K562 (cell line): ENCODE results near the gene NRDE2. TPM values are rescaled to one million over a fixed set of nuclear protein-coding genes. Genes with fewer than 3 reads are reported as not detected.

Source experiments
- ATAC-seq: fragments of 200-7000 bp; cut with Tn5 transposase; 3 replicates; pipeline ENCODE4 v1.9.1; 2020; ENCODE audit warnings: moderate library complexity
- BruUV-seq: library from RNA; stranded (reverse); fragments of 400-500 nt; replicated peaks from 2 replicates; lab custom pipeline; 2021; lab: Mats Ljungman, UMichigan
- CTCF ChIA-PET: fragments of 300-600 bp; formaldehyde crosslinking; extraction: SDS; loops from one replicate; lab custom pipeline; 2021; ENCODE audit warnings: low intra/inter-chr PET ratio; lab: Yijun Ruan, JAX
- POLR2A ChIA-PET: fragments of 300-600, 350-650 bp; sonication (Branson Sonifier 250); formaldehyde crosslinking; extraction: SDS; loops from one replicate; lab custom pipeline; 2021; ENCODE audit warnings: antibody characterized with exemption, inconsistent platforms; lab: Yijun Ruan, JAX
- DNase-seq, 4 experiments: peaks; one replicate each; pipeline versions ENCODE4 v3.0.0 to v3.0.0-alpha.2; 2011 to 2018; ENCODE audit warnings: low spot score in 3 of 4, mixed read lengths in 3 of 4; ENCODE audit errors: extremely low read depth in 1 of 4
- FAIRE-seq: peaks from 2 replicates; lab custom pipeline; 2011; peaks lifted over from hg19 to GRCh38; lab: Jason Lieb, UNC
- H2AFZ ChIP-seq: 2 replicates; pipeline ENCODE4 v1.6.0; 2011; ENCODE audit warnings: low read depth, low read length, control low read depth, inconsistent platforms
- H3K27ac ChIP-seq: fragments of 200-600 bp; 3 replicates; pipeline ENCODE4 v1.8.0; 2011; ENCODE audit warnings: low read depth, mild to moderate bottlenecking, control low read depth, inconsistent platforms, low read length, moderate library complexity, mixed read lengths; ENCODE audit errors: extremely low read depth
- H3K27me3 ChIP-seq, 2 experiments: fragments of 300-600 bp in 1 of 2; 2 replicates in 1 of 2; 3 replicates in 1 of 2; pipeline versions ENCODE4 v1.6.0 to v1.8.0; 2011; ENCODE audit warnings: inconsistent platforms in 2 of 2, low read length in 2 of 2, mild to moderate bottlenecking in 1 of 2, mixed read lengths in 1 of 2, moderate library complexity in 1 of 2; ENCODE audit not compliant: control insufficient read depth in 2 of 2, insufficient read depth in 2 of 2
- H3K36me3 ChIP-seq: fragments of 300-600 bp; 3 replicates; pipeline ENCODE4 v1.8.0; 2011; ENCODE audit warnings: mild to moderate bottlenecking, low read length, inconsistent platforms; ENCODE audit not compliant: control insufficient read depth, insufficient read depth
- H3K4me1 ChIP-seq, 2 experiments: fragments of 200-600 bp in 1 of 2; replicated peaks in 1 of 2; 2 replicates in 1 of 2; 3 replicates in 1 of 2; pipeline versions ENCODE4 v1.5.1 to v1.8.0; 2011; ENCODE audit warnings: inconsistent platforms in 2 of 2, low read length in 2 of 2, mild to moderate bottlenecking in 1 of 2, mixed read lengths in 1 of 2, moderate library complexity in 1 of 2; ENCODE audit not compliant: control insufficient read depth in 2 of 2, insufficient read depth in 2 of 2
- H3K4me2 ChIP-seq: 2 replicates; pipeline ENCODE4 v1.6.1; 2011; ENCODE audit warnings: low read length, control low read depth, inconsistent platforms, mixed read lengths; ENCODE audit not compliant: insufficient read depth
- H3K4me3 ChIP-seq: fragments of 200-600 bp; sonication (generic), shearing (Covaris generic); 2 replicates; pipeline ENCODE4 v1.5.1; 2016; ENCODE audit warnings: control low read depth, inconsistent platforms
- H3K79me2 ChIP-seq: fragments of 200-600 bp; 3 replicates; pipeline ENCODE4 v1.8.0; 2011; ENCODE audit warnings: low read length, inconsistent platforms; ENCODE audit not compliant: control insufficient read depth, insufficient read depth
- H3K9ac ChIP-seq, 2 experiments: 2 replicates each; pipeline versions ENCODE4 v1.6.0 to v1.6.1; 2011; ENCODE audit warnings: low read depth in 2 of 2, low read length in 2 of 2, control low read depth in 1 of 2, inconsistent platforms in 1 of 2, mild to moderate bottlenecking in 1 of 2, mixed read lengths in 1 of 2; ENCODE audit not compliant: insufficient read depth in 1 of 2
- H3K9me1 ChIP-seq: one replicate; pipeline ENCODE4 v1.6.0; 2011; ENCODE audit warnings: inconsistent platforms, mild to moderate bottlenecking, low read length, moderate library complexity; ENCODE audit not compliant: control insufficient read depth, insufficient read depth
- H3K9me3 ChIP-seq: replicated peaks from 2 replicates; pipeline ENCODE4 v1.5.1; 2011; ENCODE audit warnings: low read depth, low read length, inconsistent platforms; ENCODE audit not compliant: control insufficient read depth, insufficient read depth
- H4K20me1 ChIP-seq: replicated peaks from 2 replicates; pipeline ENCODE4 v1.6.1; 2011; ENCODE audit warnings: low read length, inconsistent platforms, mixed read lengths; ENCODE audit not compliant: control insufficient read depth, insufficient read depth
- L3MBTL2 ChIP-seq: fragments of 450-650 bp; IDR thresholded peaks from 2 replicates; pipeline ENCODE4 v1.6.1; 2016; ENCODE audit warnings: mild to moderate bottlenecking, moderate library complexity
- ZNF316 ChIP-seq: fragments of 450-650 bp; IDR thresholded peaks from 2 replicates; pipeline ENCODE4 v1.6.1; 2016
- WGBS: fragments of 100-300 bp; shearing (Covaris generic); methylation state at CpG from one replicate; pipeline ENCODE4 v1.1.6; 2016; ENCODE audit warnings: low coverage, mixed read lengths; ENCODE audit not compliant: insufficient coverage; ENCODE audit errors: missing lambda C conversion rate; 5-methylcytosine and 5-hydroxymethylcytosine counted together
- in situ Hi-C: fragments of 300-500 bp; cut with MboI; formaldehyde crosslinking; loops from 4 replicates; pipeline ENCODE4 v1.15.0; 2018; ENCODE audit warnings: inconsistent platforms, mixed read lengths
- intact Hi-C: fragments of 100-400 bp; cut with micrococcal nuclease; formaldehyde crosslinking; loops from 2 replicates; pipeline ENCODE4 v1.14.2; 2022
- polyA plus RNA-seq, 8 experiments: library from polyadenylated mRNA; depleted of rRNA in 4 of 8; stranded (reverse) in 5 of 8; unstranded in 3 of 8; fragments of >200 nt; fragmentation: Nextera tagmentation in 2 of 8; fragmentation: Illumina TruSeq in 1 of 8; extraction: Ambion mirVana in 2 of 8; extraction: Trizol in 1 of 8; gene quantifications; 2 replicates each; pipeline versions ENCODE4 v1.2.1 to v1.2.3, GENCODE V29; 2011 to 2014; ENCODE audit warnings: inconsistent platforms in 1 of 8, missing spikeins in 1 of 8
- total RNA-seq, 7 experiments: library from RNA; depleted of rRNA in 6 of 7; stranded (reverse); fragments of >200 nt in 6 of 7; fragmentation: Illumina TruSeq in 2 of 7; extraction: Trizol in 2 of 7; gene quantifications; 2 replicates each; pipeline versions ENCODE4 v1.2.1 to v1.2.3, GENCODE V29; 2011 to 2021; ENCODE audit warnings: low replicate concordance in 1 of 7
- TF ChIP-seq, protein P1 (sequence below), 2 experiments: IDR thresholded peaks; 2 replicates each; pipeline ENCODE4 v1.6.1; 2011; ENCODE audit warnings: borderline replicate concordance in 1 of 2, control low read depth in 1 of 2, low read depth in 1 of 2, low read length in 1 of 2, mild to moderate bottlenecking in 1 of 2, mixed read lengths in 1 of 2, moderate library complexity in 1 of 2; ENCODE audit not compliant: insufficient read depth in 1 of 2, insufficient read length in 1 of 2, poor library complexity in 1 of 2, severe bottlenecking in 1 of 2; ENCODE audit errors: extremely low read depth in 1 of 2
- TF ChIP-seq, protein P2 (sequence below): fragments of 450-650 bp; IDR thresholded peaks from 2 replicates; pipeline ENCODE4 v1.6.1; 2016; ENCODE audit warnings: mild to moderate bottlenecking, moderate library complexity

Gene NRDE2
- total and polyA plus RNA-seq, 9 of the 15 experiments (the other 6 are each of a cell fraction or from before 2014, with no cell fraction given): 3.3 to 15.0 (median 8.4) TPM

DNA sequence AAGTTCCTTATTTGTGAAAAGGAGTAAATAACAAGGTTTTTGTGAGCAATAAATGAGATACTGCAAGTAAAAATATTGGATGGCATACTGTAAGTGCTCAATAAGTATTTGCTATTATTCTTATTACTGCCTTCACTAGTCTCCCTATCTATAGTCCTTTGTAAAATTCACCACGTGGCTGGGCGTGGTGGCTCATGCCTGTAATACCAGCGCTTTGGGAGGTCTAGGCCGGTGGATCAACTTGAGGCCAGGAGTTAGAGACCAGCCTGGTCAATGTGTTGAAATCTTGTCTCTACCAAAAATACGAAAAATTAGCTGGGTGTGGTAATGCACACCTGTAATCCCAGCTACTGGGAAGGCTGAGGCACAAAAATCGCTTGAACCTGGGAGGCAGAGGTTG, 46.5 kb upstream of the NRDE2 start:
- peak; percentile 67 for FAIRE-seq
- no peak for ATAC-seq
- no peak overlapping the region for H3K9ac ChIP-seq
- ChIA-PET POLR2A (interaction anchor here (0.6 to 1.0 kb wide), 3 partner anchors 18 to 1915 kb away, joined by 3 read pairs; partner anchors contain the start of gene CALM1), CTCF (no interaction called here)
- peak overlapping the region; percentile 76 for H2AFZ ChIP-seq
- no peak overlapping the region for H3K4me2 ChIP-seq
- no peaks in the 10 kb centered on the region for H4K20me1 ChIP-seq
- no peak for DNase-seq
- 41% methylated on average over 5 of the region's 6 CpGs for WGBS
- no peaks in the 10 kb centered on the region for H3K79me2 ChIP-seq
- intact Hi-C loops: no loop called here
- H3K9me3 ChIP-seq: no peaks in the 10 kb centered on the region
- no TSS peak for BruUV-seq
- in situ Hi-C loops: no loop called here
- H3K4me3 ChIP-seq: no peak overlapping the region
- H3K27me3 ChIP-seq: no peaks in the 10 kb centered on the region
- no peak overlapping the region for H3K27ac ChIP-seq
- H3K9me1 ChIP-seq: no peaks in the 10 kb centered on the region
- H3K36me3 ChIP-seq: no peaks in the 10 kb centered on the region
- peaks cover 15 to 25% of the 10 kb centered on the region in 2 experiments; a peak in 4 of 5 replicates for H3K4me1 ChIP-seq
- TF ChIP-seq, protein P1, sequence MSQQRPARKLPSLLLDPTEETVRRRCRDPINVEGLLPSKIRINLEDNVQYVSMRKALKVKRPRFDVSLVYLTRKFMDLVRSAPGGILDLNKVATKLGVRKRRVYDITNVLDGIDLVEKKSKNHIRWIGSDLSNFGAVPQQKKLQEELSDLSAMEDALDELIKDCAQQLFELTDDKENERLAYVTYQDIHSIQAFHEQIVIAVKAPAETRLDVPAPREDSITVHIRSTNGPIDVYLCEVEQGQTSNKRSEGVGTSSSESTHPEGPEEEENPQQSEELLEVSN (IDR thresholded peaks at IDR 0.05; ENCODE audit: borderline replicate concordance in 1 of 2, extremely low read depth in 1 of 2, insufficient read depth in 1 of 2, insufficient read length in 1 of 2, low read depth in 1 of 2, low read length in 1 of 2, poor library complexity in 1 of 2, severe bottlenecking in 1 of 2): peak in 1 of 2 experiments; percentile 41
- TF ChIP-seq ZNF316: no peak
- peak; percentile 45; the same call in 1 of the 2 replicates for TF ChIP-seq L3MBTL2
- TF ChIP-seq, protein P2, sequence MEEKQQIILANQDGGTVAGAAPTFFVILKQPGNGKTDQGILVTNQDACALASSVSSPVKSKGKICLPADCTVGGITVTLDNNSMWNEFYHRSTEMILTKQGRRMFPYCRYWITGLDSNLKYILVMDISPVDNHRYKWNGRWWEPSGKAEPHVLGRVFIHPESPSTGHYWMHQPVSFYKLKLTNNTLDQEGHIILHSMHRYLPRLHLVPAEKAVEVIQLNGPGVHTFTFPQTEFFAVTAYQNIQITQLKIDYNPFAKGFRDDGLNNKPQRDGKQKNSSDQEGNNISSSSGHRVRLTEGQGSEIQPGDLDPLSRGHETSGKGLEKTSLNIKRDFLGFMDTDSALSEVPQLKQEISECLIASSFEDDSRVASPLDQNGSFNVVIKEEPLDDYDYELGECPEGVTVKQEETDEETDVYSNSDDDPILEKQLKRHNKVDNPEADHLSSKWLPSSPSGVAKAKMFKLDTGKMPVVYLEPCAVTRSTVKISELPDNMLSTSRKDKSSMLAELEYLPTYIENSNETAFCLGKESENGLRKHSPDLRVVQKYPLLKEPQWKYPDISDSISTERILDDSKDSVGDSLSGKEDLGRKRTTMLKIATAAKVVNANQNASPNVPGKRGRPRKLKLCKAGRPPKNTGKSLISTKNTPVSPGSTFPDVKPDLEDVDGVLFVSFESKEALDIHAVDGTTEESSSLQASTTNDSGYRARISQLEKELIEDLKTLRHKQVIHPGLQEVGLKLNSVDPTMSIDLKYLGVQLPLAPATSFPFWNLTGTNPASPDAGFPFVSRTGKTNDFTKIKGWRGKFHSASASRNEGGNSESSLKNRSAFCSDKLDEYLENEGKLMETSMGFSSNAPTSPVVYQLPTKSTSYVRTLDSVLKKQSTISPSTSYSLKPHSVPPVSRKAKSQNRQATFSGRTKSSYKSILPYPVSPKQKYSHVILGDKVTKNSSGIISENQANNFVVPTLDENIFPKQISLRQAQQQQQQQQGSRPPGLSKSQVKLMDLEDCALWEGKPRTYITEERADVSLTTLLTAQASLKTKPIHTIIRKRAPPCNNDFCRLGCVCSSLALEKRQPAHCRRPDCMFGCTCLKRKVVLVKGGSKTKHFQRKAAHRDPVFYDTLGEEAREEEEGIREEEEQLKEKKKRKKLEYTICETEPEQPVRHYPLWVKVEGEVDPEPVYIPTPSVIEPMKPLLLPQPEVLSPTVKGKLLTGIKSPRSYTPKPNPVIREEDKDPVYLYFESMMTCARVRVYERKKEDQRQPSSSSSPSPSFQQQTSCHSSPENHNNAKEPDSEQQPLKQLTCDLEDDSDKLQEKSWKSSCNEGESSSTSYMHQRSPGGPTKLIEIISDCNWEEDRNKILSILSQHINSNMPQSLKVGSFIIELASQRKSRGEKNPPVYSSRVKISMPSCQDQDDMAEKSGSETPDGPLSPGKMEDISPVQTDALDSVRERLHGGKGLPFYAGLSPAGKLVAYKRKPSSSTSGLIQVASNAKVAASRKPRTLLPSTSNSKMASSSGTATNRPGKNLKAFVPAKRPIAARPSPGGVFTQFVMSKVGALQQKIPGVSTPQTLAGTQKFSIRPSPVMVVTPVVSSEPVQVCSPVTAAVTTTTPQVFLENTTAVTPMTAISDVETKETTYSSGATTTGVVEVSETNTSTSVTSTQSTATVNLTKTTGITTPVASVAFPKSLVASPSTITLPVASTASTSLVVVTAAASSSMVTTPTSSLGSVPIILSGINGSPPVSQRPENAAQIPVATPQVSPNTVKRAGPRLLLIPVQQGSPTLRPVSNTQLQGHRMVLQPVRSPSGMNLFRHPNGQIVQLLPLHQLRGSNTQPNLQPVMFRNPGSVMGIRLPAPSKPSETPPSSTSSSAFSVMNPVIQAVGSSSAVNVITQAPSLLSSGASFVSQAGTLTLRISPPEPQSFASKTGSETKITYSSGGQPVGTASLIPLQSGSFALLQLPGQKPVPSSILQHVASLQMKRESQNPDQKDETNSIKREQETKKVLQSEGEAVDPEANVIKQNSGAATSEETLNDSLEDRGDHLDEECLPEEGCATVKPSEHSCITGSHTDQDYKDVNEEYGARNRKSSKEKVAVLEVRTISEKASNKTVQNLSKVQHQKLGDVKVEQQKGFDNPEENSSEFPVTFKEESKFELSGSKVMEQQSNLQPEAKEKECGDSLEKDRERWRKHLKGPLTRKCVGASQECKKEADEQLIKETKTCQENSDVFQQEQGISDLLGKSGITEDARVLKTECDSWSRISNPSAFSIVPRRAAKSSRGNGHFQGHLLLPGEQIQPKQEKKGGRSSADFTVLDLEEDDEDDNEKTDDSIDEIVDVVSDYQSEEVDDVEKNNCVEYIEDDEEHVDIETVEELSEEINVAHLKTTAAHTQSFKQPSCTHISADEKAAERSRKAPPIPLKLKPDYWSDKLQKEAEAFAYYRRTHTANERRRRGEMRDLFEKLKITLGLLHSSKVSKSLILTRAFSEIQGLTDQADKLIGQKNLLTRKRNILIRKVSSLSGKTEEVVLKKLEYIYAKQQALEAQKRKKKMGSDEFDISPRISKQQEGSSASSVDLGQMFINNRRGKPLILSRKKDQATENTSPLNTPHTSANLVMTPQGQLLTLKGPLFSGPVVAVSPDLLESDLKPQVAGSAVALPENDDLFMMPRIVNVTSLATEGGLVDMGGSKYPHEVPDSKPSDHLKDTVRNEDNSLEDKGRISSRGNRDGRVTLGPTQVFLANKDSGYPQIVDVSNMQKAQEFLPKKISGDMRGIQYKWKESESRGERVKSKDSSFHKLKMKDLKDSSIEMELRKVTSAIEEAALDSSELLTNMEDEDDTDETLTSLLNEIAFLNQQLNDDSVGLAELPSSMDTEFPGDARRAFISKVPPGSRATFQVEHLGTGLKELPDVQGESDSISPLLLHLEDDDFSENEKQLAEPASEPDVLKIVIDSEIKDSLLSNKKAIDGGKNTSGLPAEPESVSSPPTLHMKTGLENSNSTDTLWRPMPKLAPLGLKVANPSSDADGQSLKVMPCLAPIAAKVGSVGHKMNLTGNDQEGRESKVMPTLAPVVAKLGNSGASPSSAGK: peak; percentile 63
